ENCODE data around the gene CAB39. TPM values are rescaled to one million over a fixed set of nuclear protein-coding genes. Genes with fewer than 3 reads are reported as not detected.

The CAB39 gene
- total RNA-seq, 4 donors from 2014 or later: 67.3 to 137 (median 123) TPM

DNA sequence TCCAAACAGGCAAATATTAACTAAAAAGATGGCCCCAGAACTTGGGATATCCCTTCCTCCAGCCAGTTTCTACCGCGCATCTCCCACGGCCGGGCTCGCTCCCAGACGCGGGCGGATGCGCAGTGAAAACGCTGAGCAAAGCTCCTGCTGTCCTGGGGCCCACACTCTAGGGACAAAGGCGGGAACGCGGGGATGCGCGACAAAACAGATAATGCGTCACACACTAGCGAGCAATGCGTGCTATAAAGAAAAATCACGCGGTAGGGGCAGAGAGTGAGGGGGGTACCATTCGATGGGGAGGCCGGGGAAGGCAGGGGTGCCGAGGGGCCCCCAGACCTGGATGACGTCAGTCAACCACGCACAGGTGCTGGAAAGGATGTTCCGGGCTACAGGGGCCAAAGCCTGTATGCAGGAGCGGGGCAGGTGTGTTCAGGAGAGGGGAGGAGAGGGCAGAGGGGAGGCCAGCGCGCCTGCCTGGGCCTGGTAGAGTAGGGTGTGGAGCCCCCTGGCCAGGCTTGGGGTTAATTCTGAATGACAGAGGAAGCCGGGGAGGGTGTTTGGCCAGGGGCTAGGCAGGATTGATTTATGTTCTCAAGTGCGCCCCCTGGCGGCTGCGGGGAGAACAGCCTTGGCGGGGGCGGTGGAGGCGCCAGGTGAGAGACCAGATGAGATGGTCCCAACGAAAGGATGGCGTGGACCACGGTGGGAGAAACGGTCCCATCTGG lies 137.2 kb downstream of the CAB39 start:
- in situ Hi-C loops (cut with MboI; ENCODE audit: low pct_ligation_motif_present in 1 of 4, low pct_unique_long_range_greater_than_20kb in 1 of 4, low sequenced_read_pairs in 3 of 4): loop anchor here in 2 of 4 donors (10.0 to 25.0 kb wide), 3 partner anchors 55 to 588 kb away; no protein-coding TSS in a partner anchor
- Histone ChIP-seq H3K4me3 (no peak overlapping the region), H3K9me3 (no peaks in the 10 kb centered on the region), H3K36me3 (no peaks in the 10 kb centered on the region), H3K27me3 (peaks cover 11% of the 10 kb centered on the region), H3K4me1 (peaks cover 0 to 8% (median 7%) of the 10 kb centered on the region in 4 donors), H3K27ac (no peak overlapping the region)
- peak; percentile 61 for DNase-seq
- 77% methylated on average over 29 to 40 of the region's 40 CpGs for WGBS, 2 donors (ENCODE audit: low coverage in 1 of 2)
- TF ChIP-seq EP300 (IDR thresholded peaks at IDR 0.05; ENCODE audit: low read depth): no peak
- TF ChIP-seq, protein P1, sequence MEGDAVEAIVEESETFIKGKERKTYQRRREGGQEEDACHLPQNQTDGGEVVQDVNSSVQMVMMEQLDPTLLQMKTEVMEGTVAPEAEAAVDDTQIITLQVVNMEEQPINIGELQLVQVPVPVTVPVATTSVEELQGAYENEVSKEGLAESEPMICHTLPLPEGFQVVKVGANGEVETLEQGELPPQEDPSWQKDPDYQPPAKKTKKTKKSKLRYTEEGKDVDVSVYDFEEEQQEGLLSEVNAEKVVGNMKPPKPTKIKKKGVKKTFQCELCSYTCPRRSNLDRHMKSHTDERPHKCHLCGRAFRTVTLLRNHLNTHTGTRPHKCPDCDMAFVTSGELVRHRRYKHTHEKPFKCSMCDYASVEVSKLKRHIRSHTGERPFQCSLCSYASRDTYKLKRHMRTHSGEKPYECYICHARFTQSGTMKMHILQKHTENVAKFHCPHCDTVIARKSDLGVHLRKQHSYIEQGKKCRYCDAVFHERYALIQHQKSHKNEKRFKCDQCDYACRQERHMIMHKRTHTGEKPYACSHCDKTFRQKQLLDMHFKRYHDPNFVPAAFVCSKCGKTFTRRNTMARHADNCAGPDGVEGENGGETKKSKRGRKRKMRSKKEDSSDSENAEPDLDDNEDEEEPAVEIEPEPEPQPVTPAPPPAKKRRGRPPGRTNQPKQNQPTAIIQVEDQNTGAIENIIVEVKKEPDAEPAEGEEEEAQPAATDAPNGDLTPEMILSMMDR (IDR thresholded peaks at IDR 0.05): peak; percentile 71 to 83 (median 78)
- intact Hi-C loops (cut with DNase I; ENCODE audit: low total_unique reads): loop anchor here (5.0 kb wide), 1 partner anchor 138 kb away; no protein-coding TSS in a partner anchor

DNA sequence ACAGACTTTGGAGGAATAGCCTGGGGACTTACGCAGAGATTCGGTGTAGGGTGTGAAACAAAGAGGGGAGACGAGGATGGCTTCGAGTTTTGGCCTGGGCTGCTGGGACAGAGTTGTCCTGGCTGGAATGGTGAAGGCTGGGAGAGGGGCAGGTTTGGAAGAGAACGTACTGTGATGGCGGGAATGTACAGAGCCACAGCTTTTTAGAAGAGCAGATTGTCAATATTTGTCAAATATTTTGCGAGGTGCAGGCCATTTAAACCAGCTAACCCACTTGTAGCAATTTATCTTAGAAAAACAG lies 137.7 kb downstream of the CAB39 start:
- DNase-seq: no peak
- in situ Hi-C loops (cut with MboI; ENCODE audit: low pct_ligation_motif_present in 1 of 4, low pct_unique_long_range_greater_than_20kb in 1 of 4, low sequenced_read_pairs in 3 of 4) (loop anchor here in 1 of 4 donors (10.0 kb wide), 1 partner anchor 64 kb away; no protein-coding TSS in a partner anchor), intact Hi-C loops (cut with DNase I; ENCODE audit: low total_unique reads) (no loop called here)

DNA sequence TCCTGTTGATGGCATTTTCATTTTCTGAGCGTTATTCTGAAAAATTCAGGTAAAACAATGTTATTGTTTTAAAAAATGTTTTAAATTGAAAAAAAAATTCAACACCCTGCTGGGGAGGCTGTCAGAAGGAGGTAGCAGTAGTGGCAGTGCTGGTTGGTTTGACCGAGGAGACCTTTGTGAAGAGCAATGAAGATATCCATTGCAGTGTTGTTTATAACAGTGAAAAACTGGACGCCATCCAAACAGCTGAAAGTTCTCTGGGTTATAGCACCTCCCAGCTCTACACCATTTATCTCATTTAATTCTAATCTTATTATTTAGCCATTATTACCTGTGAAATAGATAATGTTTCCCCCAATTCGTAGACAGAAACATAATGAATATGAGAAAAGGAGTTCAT lies 139.5 kb downstream of the CAB39 start:
- in situ Hi-C loops (cut with MboI; ENCODE audit: low pct_ligation_motif_present in 1 of 4, low pct_unique_long_range_greater_than_20kb in 1 of 4, low sequenced_read_pairs in 3 of 4): loop anchor here in 1 of 4 donors (10.0 kb wide), 1 partner anchor 63 kb away; no protein-coding TSS in a partner anchor

More for the DNA sequence above, 137.7 kb downstream of the CAB39 start:
- H3K4me1 ChIP-seq: peaks cover 0 to 8% (median 7%) of the 10 kb centered on the region in 4 donors
- no peak overlapping the region for H3K27ac ChIP-seq
- WGBS, 2 donors (ENCODE audit: low coverage in 1 of 2): 55 to 78% methylated on average over 4 to 7 of the region's 7 CpGs
- TF ChIP-seq POLR2AphosphoS5 (IDR thresholded peaks at IDR 0.05): no peak
- TF ChIP-seq, protein P1 (IDR thresholded peaks at IDR 0.05): no peak
- no peak for TF ChIP-seq POLR2A (IDR thresholded peaks at IDR 0.05)
- no peak for TF ChIP-seq EP300 (IDR thresholded peaks at IDR 0.05; ENCODE audit: low read depth)
- no peak overlapping the region for H3K4me3 ChIP-seq
- H3K27me3 ChIP-seq: peaks cover 11% of the 10 kb centered on the region
- H3K9me3 ChIP-seq: no peaks in the 10 kb centered on the region
- H3K36me3 ChIP-seq: no peaks in the 10 kb centered on the region

DNA sequence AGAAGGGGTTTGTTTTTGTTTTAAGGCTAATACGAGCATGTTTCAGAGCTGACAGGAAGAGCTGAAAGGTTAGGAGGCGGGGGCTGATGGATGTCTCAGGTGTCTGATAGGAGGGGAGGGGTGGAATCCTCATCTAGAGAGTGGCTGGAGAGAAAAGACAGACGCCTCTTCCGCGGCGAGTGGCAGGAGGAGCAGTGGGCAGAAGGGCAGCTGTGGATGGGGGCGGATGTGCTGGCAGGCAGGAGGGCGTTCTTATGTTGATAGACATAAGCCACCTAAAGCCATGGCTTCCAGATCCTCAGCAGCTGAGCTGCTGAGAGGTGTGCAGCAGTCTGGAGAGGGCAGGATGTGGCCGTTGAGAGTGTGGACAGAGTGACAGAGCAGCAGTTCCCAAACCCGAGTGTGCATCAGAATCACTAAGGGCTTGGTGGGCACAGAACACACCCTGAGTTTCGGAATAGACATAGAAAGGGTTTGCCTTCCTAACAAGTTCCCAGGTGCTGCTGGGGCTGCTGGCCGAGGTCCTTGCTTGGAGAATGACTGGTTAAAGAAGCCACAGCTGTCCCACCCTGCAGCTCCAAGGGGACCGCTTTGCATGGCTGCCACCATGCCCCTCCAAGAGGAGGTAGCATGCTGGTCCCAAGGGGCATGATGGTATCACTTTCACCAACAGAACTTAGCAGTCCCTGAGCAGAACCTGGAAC lies 149.1 kb downstream of the CAB39 start:
- Histone ChIP-seq H3K27ac (no peak overlapping the region), H3K36me3 (no peaks in the 10 kb centered on the region), H3K4me1 (peaks cover 0 to 15% (median 8%) of the 10 kb centered on the region in 4 donors), H3K4me3 (no peak overlapping the region), H3K9me3 (no peaks in the 10 kb centered on the region), H3K27me3 (peaks cover 11% of the 10 kb centered on the region)
- DNase-seq: no peak
- in situ Hi-C loops (cut with MboI; ENCODE audit: low pct_ligation_motif_present in 1 of 4, low pct_unique_long_range_greater_than_20kb in 1 of 4, low sequenced_read_pairs in 3 of 4) (loop anchor here in 1 of 4 donors (5.0 kb wide), 1 partner anchor 46 kb away; no protein-coding TSS in a partner anchor), intact Hi-C loops (cut with DNase I; ENCODE audit: low total_unique reads) (no loop called here)
- WGBS, 2 donors (ENCODE audit: low coverage in 1 of 2): 46 to 59% methylated on average over 9 to 13 of the region's 13 CpGs
- no peak for TF ChIP-seq POLR2A (IDR thresholded peaks at IDR 0.05)
- TF ChIP-seq, protein P1 (IDR thresholded peaks at IDR 0.05): no peak
- no peak for TF ChIP-seq EP300 (IDR thresholded peaks at IDR 0.05; ENCODE audit: low read depth)
- no peak for TF ChIP-seq POLR2AphosphoS5 (IDR thresholded peaks at IDR 0.05)

More for the DNA sequence above, 139.5 kb downstream of the CAB39 start:
- intact Hi-C loops (cut with DNase I; ENCODE audit: low total_unique reads): no loop called here
- H3K4me3 ChIP-seq: no peak overlapping the region
- no peaks in the 10 kb centered on the region for H3K36me3 ChIP-seq
- H3K4me1 ChIP-seq: peaks cover 0 to 8% (median 7%) of the 10 kb centered on the region in 4 donors
- 73 to 75% methylated on average over 4 of the region's 4 CpGs for WGBS, 2 donors (ENCODE audit: low coverage in 1 of 2)
- no peak for TF ChIP-seq EP300 (IDR thresholded peaks at IDR 0.05; ENCODE audit: low read depth)
- H3K27ac ChIP-seq: no peak overlapping the region
- no peak for DNase-seq
- H3K27me3 ChIP-seq: peaks cover 23% of the 10 kb centered on the region
- H3K9me3 ChIP-seq: no peaks in the 10 kb centered on the region
